Neuronal stem cell (in vitro differentiated cells): Measurements from ENCODE around the gene CCDC51.
A peak's percentile ranks its signal among the peaks of the same experiment; 100 is the strongest.

Experiments
- DNase-seq: peaks from one replicate; pipeline ENCODE4 v3.0.0-alpha.2; 2013; ENCODE audit warnings: low spot score
- H2AFZ ChIP-seq: one replicate; pipeline ENCODE4 v1.6.1; 2013; ENCODE audit warnings: mild to moderate bottlenecking, low read length, inconsistent platforms
- H2AK5ac ChIP-seq: 2 replicates; pipeline ENCODE4 v1.6.1; 2013; ENCODE audit warnings: low read depth, mild to moderate bottlenecking, inconsistent platforms, low read length, moderate library complexity, mixed read lengths
- H2BK120ac ChIP-seq: 2 replicates; pipeline ENCODE4 v1.6.1; 2013; ENCODE audit warnings: low read depth, mild to moderate bottlenecking, inconsistent platforms, low read length, moderate library complexity, mixed read lengths
- H2BK12ac ChIP-seq: one replicate; pipeline ENCODE4 v1.6.1; 2013; ENCODE audit warnings: low read length, inconsistent platforms
- H2BK15ac ChIP-seq: 2 replicates; pipeline ENCODE4 v1.6.1; 2013; ENCODE audit warnings: mild to moderate bottlenecking, low read length, inconsistent platforms, mixed read lengths
- H2BK5ac ChIP-seq: one replicate; pipeline ENCODE4 v1.6.1; 2013; ENCODE audit warnings: inconsistent platforms, mild to moderate bottlenecking, low read length, moderate library complexity
- H3K14ac ChIP-seq: one replicate; pipeline ENCODE4 v1.6.1; 2013; ENCODE audit warnings: low read length, inconsistent platforms
- H3K18ac ChIP-seq: 2 replicates; pipeline ENCODE4 v1.6.1; 2013; ENCODE audit warnings: low read length, inconsistent platforms
- H3K23ac ChIP-seq: 2 replicates; pipeline ENCODE4 v1.6.1; 2013; ENCODE audit warnings: low read depth, mild to moderate bottlenecking, mixed read lengths, low read length, inconsistent platforms; ENCODE audit not compliant: poor library complexity
- H3K27ac ChIP-seq: replicated peaks from 3 replicates; pipeline ENCODE4 v1.5.1; 2013; ENCODE audit warnings: low read length, inconsistent platforms
- H3K27me3 ChIP-seq, 3 experiments: 2 replicates each; pipeline ENCODE4 v1.6.1; 2013; ENCODE audit warnings: low read length in 3 of 3, mild to moderate bottlenecking in 2 of 3, inconsistent platforms in 1 of 3, low read depth in 1 of 3, mixed read lengths in 1 of 3, moderate library complexity in 1 of 3; ENCODE audit not compliant: control insufficient read depth in 3 of 3, insufficient read depth in 3 of 3
- H3K36me3 ChIP-seq, 2 donors: replicated peaks in 1 of 2; 2 replicates each; pipeline ENCODE4 v1.6.1; 2013; ENCODE audit warnings: low read length in 2 of 2; ENCODE audit not compliant: control insufficient read depth in 2 of 2, insufficient read depth in 2 of 2
- H3K4ac ChIP-seq: 2 replicates; pipeline ENCODE4 v1.6.1; 2013; ENCODE audit warnings: inconsistent platforms, mild to moderate bottlenecking, low read length, moderate library complexity
- H3K4me1 ChIP-seq, 2 donors: 1 replicate in 1 of 2; 2 replicates in 1 of 2; pipeline ENCODE4 v1.6.1; 2013; ENCODE audit warnings: low read length in 2 of 2, low read depth in 1 of 2; ENCODE audit not compliant: control insufficient read depth in 2 of 2, insufficient read depth in 1 of 2
- H3K4me2 ChIP-seq: one replicate; pipeline ENCODE4 v1.6.1; 2013; ENCODE audit warnings: mild to moderate bottlenecking, low read length, inconsistent platforms; ENCODE audit not compliant: insufficient read depth, poor library complexity, severe bottlenecking
- H3K4me3 ChIP-seq, 2 donors: 2 replicates each; pipeline ENCODE4 v1.5.1; 2013; ENCODE audit warnings: low read length in 2 of 2, mild to moderate bottlenecking in 2 of 2, inconsistent platforms in 1 of 2, moderate library complexity in 1 of 2
- H3K79me1 ChIP-seq: one replicate; pipeline ENCODE4 v1.6.1; 2013; ENCODE audit warnings: low read depth, mild to moderate bottlenecking, inconsistent platforms, low read length, moderate library complexity
- H3K9ac ChIP-seq: one replicate; pipeline ENCODE4 v1.6.1; 2013; ENCODE audit warnings: mild to moderate bottlenecking, low read depth, low read length, inconsistent platforms; ENCODE audit not compliant: poor library complexity
- H3K9me3 ChIP-seq, 2 donors: replicated peaks in 1 of 2; 2 replicates each; pipeline versions ENCODE3 to v1.6.1; 2013; ENCODE audit warnings: low read length in 2 of 2, mild to moderate bottlenecking in 2 of 2, inconsistent platforms in 1 of 2, low read depth in 1 of 2, mixed read lengths in 1 of 2, moderate library complexity in 1 of 2; ENCODE audit not compliant: control insufficient read depth in 2 of 2, insufficient read depth in 1 of 2
- H4K8ac ChIP-seq: one replicate; pipeline ENCODE4 v1.6.1; 2013; ENCODE audit warnings: low read depth, mild to moderate bottlenecking, inconsistent platforms, low read length, moderate library complexity
- H4K91ac ChIP-seq: one replicate; pipeline ENCODE4 v1.6.1; 2013; ENCODE audit warnings: low read length, low read depth, mild to moderate bottlenecking, inconsistent platforms; ENCODE audit not compliant: poor library complexity
- WGBS, 2 donors: extraction: QIAGEN DNeasy Blood & Tissue Kit; methylation state at CpG; one replicate each; pipeline ENCODE4 v1.1.7; 2013; ENCODE audit warnings: missing lambda C conversion rate in 2 of 2, mixed read lengths in 1 of 2; ENCODE audit not compliant: insufficient read length in 2 of 2, insufficient replicate concordance in 1 of 2; ENCODE audit errors: extremely low coverage in 2 of 2; 5-methylcytosine and 5-hydroxymethylcytosine counted together

CCDC51 gene

DNA sequence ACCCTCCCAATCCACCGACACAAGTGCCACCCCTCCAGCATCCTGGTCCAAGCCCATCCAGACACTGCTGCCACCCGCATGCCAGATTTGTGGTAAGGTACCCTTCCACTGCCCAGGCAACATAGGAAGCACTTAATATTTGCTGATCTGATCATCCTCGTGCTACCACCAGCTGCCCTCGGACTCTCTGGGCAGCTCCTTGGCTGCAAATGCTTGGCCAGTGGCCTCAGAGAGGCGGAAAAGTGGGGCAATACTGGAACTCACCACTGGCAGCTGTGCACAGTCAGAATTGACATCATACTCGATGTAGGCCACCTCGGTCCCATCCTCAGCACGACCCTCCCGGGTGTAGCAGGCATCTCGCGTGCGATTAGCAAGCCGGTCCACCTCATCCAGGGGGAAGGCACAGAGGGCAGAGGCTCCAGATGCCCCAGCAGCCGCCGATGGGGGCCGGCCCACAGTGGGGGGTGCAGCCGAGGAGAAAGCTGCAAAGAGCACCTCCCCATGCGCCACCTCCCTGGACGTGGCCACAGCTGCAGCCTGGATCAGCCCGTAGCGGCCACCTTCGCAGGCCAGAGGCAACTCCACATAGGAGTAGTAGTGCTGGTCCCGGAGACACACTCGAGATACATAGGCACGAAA is 16.6 kb downstream of the CCDC51 start:
- Histone ChIP-seq H3K79me1 (peaks cover 69% of the 10 kb centered on the region), H3K36me3 (peaks cover 49 to 91% of the 10 kb centered on the region in 2 donors), H3K9me3 (no peaks in the 10 kb centered on the region), H2AFZ (no peak overlapping the region), H2BK5ac (no peak overlapping the region), H3K14ac (no peak overlapping the region), H2BK12ac (no peak overlapping the region), H3K18ac (no peak overlapping the region), H3K4ac (no peak overlapping the region), H3K27me3 (no peaks in the 10 kb centered on the region), H3K27ac (no peak overlapping the region), H2BK120ac (no peak overlapping the region), H2BK15ac (no peak overlapping the region), H3K9ac (peak overlapping the region; percentile 53), H3K4me1 (peaks cover 19 to 22% of the 10 kb centered on the region in 2 donors), H4K91ac (no peak overlapping the region), H4K8ac (no peak overlapping the region), H3K23ac (peak overlapping the region; percentile 68), H3K4me2 (no peak overlapping the region), H2AK5ac (no peak overlapping the region), H3K4me3 (no peak overlapping the region)
- DNase-seq, result no peak
- WGBS, 2 donors, result no CpG with 5 or more reads among the region's 25 CpGs

DNA sequence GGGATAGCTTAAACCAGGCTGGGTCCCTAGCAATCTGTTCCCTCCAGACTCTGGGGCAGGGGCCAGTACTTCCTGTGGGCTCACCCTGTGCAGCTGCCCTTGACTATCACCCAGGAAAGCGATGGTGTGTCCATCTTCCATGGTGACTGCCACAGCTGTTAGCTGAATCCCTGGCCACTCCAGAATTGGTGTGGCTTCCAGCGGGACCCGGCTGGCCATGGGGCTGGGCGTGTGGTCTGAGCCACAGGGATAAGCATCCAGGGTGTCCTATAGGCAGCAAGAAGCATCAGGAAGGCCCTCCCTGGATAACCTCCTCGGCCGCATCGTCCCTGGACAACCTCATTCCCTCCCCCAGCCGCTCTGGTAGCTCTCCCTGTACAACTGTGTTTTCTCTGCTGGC is 17.2 kb downstream of the CCDC51 start:
- H3K4me3 ChIP-seq, result no peak overlapping the region
- WGBS, 2 donors, result no CpG with 5 or more reads among the region's 8 CpGs

DNA sequence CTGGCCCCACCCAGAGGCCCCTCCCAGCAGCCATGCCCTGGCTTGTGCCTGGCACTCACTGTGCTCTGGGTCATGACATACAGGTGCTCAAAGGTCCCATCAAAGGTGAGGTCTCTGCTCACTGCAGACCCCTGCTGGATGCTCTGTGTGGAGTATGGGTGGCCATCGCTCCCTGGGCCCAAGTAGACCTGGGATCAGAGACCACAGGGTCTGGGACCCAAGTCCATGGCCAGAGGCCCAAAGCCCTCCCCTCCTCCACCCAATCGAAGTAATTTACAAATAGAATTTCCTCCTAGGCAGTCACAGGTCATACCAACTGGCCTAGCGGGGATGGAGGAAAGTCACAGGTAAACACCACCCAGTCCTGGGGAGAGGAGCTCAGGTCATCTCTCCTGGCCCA is 17.6 kb downstream of the CCDC51 start:
- Histone ChIP-seq H3K14ac (no peak overlapping the region), H4K91ac (no peak overlapping the region)

More for the DNA sequence above, 17.2 kb downstream of the CCDC51 start:
- Histone ChIP-seq H3K4me2 (no peak overlapping the region), H3K36me3 (peaks cover 56 to 95% of the 10 kb centered on the region in 2 donors), H2AFZ (no peak overlapping the region), H3K4ac (no peak overlapping the region), H3K79me1 (peaks cover 71% of the 10 kb centered on the region), H2BK12ac (no peak overlapping the region), H3K18ac (no peak overlapping the region), H3K27me3 (no peaks in the 10 kb centered on the region), H4K91ac (no peak overlapping the region), H3K9me3 (no peaks in the 10 kb centered on the region), H2AK5ac (no peak overlapping the region), H2BK5ac (no peak overlapping the region), H3K27ac (no peak overlapping the region), H3K23ac (no peak overlapping the region), H3K9ac (no peak overlapping the region), H2BK15ac (no peak overlapping the region), H3K14ac (no peak overlapping the region), H3K4me1 (peaks cover 12 to 17% of the 10 kb centered on the region in 2 donors), H2BK120ac (no peak overlapping the region), H4K8ac (no peak overlapping the region)
- no peak for DNase-seq

DNA sequence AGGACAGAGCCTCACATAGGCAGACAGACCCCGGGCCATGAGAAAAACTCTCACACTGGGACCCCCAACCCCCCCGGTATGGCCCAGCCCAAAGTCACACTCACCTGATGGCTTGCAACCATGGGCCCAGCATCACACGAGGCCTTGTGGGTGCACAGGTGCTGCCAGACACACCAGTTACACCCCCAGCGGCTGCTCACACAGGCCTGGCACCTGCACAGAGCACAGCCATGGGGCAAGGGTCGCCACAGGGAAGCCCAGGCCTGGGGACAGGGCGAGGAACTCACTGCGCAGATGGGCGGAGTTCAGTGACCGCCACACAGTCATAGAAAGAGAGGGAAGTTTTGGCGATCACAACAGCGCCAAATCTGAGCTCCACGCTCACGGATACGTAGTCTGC is 19.4 kb downstream of the CCDC51 start:
- Histone ChIP-seq H3K36me3 (peaks cover 75 to 98% of the 10 kb centered on the region in 2 donors), H2BK120ac (no peak overlapping the region), H3K9me3 (no peaks in the 10 kb centered on the region), H2BK12ac (no peak overlapping the region), H3K23ac (no peak overlapping the region), H3K27me3 (no peaks in the 10 kb centered on the region), H3K4ac (no peak overlapping the region), H2BK5ac (no peak overlapping the region), H3K4me2 (no peak overlapping the region), H2AK5ac (no peak overlapping the region), H2AFZ (no peak overlapping the region), H3K14ac (no peak overlapping the region), H3K4me1 (peaks cover 0 to 2% of the 10 kb centered on the region in 2 donors), H3K9ac (peak overlapping the region; percentile 25), H3K27ac (no peak overlapping the region), H4K8ac (no peak overlapping the region), H3K79me1 (peaks cover 65% of the 10 kb centered on the region), H3K18ac (no peak overlapping the region), H3K4me3 (no peak overlapping the region), H4K91ac (no peak overlapping the region), H2BK15ac (no peak overlapping the region)
- DNase-seq, result no peak
- no CpG with 5 or more reads among the region's 14 CpGs for WGBS, 2 donors

More for the DNA sequence above, 17.6 kb downstream of the CCDC51 start:
- H3K79me1 ChIP-seq, result peaks cover 71% of the 10 kb centered on the region
- no peak overlapping the region for H2AK5ac ChIP-seq
- H2AFZ ChIP-seq, result no peak overlapping the region
- H3K27me3 ChIP-seq, result no peaks in the 10 kb centered on the region
- H2BK120ac ChIP-seq, result no peak overlapping the region
- peaks cover 8 to 13% of the 10 kb centered on the region in 2 donors for H3K4me1 ChIP-seq
- no peak overlapping the region for H2BK12ac ChIP-seq
- H3K4me3 ChIP-seq, result no peak overlapping the region
- H3K4ac ChIP-seq, result no peak overlapping the region
- no peak overlapping the region for H3K23ac ChIP-seq
- no peak overlapping the region for H4K8ac ChIP-seq
- H2BK5ac ChIP-seq, result peak overlapping the region; percentile 5
- peaks cover 60 to 96% of the 10 kb centered on the region in 2 donors for H3K36me3 ChIP-seq
- H3K27ac ChIP-seq, result no peak overlapping the region
- no CpG with 5 or more reads among the region's 3 CpGs for WGBS, 2 donors
- H2BK15ac ChIP-seq, result no peak overlapping the region
- H3K4me2 ChIP-seq, result no peak overlapping the region
- no peak overlapping the region for H3K9ac ChIP-seq
- H3K18ac ChIP-seq, result no peak overlapping the region
- no peaks in the 10 kb centered on the region for H3K9me3 ChIP-seq
- no peak for DNase-seq
